HT1080 (cell line): ENCODE measurements around the gene MRGPRX2. TPM values are rescaled to one million over a fixed set of nuclear protein-coding genes. Genes with fewer than 3 reads are reported as not detected.

Source experiments
- DNase-seq: peaks from one replicate; pipeline ENCODE4 v3.0.0-alpha.2; 2015; ENCODE audit warnings: low read depth
- total RNA-seq: library from RNA; depleted of rRNA; stranded (reverse); fragments of >200 nt; shearing (Covaris generic); gene quantifications from 2 replicates; pipeline ENCODE4 v1.2.3, GENCODE V29; 2014

MRGPRX2 gene
- total RNA-seq, 1 experiment from 2014 or later, result not detected

- DNase-seq, result peak; percentile 64
Measured at GRCh38 chr11:19076744-19077589, 16.4 kb upstream of the MRGPRX2 start.

DNA sequence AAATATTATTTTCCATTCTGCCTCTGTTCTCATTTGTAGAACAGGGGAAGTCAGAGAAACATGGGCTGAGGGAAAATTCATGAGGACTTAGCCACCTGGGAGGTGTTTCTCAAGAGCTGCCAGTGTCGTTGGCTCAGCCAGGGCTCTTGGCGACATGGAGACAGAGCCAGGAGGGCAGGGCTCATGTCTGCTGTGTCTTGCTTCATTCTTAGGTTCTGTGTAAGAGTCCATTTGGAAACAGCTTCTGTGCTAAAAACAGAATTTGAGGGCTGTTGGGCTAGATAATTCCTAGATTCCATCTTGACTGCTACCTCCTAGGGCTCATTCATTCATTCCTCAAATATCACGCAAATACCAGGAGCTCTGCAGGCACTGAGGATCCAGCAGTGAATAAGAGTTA is 15.1 kb upstream of the MRGPRX2 start:
- no peak for DNase-seq

GRCh38 chr11:19073454-19074415 is 13.2 kb upstream of the MRGPRX2 start:
- DNase-seq, result no peak

- DNase-seq, result no peak
Measured at GRCh38 chr11:19072464-19072863, 11.9 kb upstream of the MRGPRX2 start.

DNA sequence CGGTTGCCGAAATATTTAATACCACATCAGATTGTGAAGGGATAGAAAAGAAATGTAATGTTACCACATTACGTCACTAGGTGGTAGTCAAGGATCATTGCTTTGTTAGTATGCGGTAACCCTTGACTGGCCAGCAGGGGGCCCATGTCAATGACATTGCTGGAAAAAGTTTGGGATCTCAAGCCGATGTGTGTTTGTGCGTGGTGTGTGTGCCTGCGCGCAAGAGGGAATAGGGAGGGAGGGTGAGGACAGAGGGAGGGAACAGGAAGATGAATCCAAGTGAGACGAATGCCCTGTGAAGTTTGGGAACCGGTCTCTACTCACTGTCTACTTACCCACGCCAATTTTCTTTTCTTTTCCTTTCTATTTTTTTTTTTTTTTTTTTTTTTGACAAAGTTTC is 10.7 kb upstream of the MRGPRX2 start:
- peak; percentile 80 for DNase-seq

GRCh38 chr11:19059833-19060232 is 684 bp downstream of the MRGPRX2 start:
- no peak for DNase-seq

DNA sequence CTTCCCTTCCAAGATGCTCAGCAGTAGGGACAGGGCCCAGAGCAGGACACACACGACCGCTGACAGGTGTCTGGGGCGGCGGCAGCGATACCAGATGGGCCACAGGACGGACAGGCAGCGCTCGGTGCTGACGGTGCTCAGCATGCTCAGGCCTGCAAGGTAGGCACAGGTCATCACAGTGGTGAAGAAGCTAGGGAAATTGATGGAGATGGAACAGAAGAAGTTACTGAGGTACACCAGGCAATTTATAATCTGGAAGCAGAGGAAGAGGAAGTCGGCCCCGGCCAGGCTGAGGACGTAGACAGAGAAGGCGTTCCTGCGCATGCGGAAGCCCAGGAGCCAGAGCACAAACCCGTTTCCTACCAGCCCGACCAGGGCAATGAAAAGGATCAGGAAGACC is 4.6 kb downstream of the MRGPRX2 start:
- no peak for DNase-seq

GRCh38 chr11:19055016-19055415 is 5.5 kb downstream of the MRGPRX2 start:
- peak; percentile 68 for DNase-seq

DNA sequence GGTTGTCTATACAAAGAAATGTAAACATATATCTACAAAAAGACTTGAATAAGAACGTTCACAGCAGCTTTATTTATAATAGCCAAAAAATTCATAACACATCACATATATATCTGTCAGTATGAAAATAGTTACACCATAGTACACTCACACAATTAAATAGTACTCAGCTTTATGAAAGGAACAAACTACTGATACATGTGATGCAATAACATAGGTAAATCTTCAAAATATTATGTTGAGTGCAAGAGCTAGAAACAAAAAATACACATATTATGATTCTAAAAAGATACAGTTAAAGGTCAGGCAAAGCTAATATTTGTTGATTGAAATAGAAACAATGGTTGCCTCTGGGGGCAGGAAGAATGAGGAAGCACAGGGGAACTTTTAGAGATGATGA is 6.6 kb downstream of the MRGPRX2 start:
- no peak for DNase-seq

DNA sequence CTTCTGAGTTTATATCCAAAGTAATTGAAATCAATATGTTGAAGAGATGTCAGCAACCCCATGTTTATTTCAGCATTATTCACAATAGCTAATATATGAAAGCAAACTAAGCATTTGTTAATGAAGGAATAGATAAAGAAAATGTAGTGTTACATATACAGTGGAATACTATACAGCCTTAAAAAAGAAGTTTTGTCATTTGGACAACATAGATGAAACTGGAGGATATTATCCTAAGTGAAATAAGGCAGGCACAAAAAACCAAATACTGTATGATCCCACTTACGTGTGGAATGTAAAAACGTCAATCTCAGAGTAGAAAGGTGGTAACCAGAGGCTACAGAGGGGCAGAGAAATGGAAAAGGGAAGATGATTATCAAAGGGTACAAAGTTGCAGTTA is 10.2 kb downstream of the MRGPRX2 start:
- DNase-seq, result no peak

DNA sequence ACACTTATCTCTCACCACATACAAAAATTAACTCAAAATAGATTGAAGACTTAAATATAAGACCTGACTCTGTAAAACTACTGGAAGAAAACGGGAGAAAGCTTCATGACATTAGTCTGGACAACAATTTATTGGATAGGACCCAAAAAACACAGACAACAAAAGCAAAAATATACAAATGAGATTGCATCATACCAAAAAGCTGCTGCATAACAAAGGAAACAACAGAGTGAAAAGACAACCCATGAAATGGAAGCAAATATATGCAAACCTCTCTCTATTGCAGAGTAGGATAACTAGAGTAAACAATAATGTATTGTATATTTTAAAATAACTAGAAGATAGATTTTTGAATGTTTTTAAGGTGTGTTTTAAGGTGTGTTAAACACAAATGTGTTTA is 11.2 kb downstream of the MRGPRX2 start:
- DNase-seq, result no peak

- DNase-seq, result no peak
Measured at GRCh38 chr11:19040051-19040450, 20.5 kb downstream of the MRGPRX2 start.

GRCh38 chr11:19039409-19039808 is 21.1 kb downstream of the MRGPRX2 start:
- no peak for DNase-seq

DNA sequence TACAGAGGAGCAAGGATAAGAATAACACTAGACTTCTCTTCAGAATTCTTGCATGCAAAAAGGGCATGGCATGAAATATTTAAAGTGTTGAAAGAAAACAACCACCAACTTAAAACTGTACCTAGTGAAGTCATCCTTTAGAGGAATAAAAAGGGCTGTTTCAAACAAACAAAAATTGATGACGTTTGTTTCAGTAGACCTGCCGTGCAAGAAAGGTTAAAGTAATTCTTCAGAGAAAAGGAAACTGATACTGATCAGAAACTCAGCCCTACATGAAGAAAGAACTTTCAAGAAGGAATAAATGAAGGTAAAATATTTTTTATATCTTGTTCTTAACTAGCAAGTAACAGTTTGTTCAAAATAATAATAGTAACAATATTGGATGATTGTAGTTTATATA is 27.5 kb downstream of the MRGPRX2 start:
- DNase-seq, result no peak

GRCh38 chr11:19027829-19028595 is 32.5 kb downstream of the MRGPRX2 start:
- DNase-seq, result peak; percentile 94

DNA sequence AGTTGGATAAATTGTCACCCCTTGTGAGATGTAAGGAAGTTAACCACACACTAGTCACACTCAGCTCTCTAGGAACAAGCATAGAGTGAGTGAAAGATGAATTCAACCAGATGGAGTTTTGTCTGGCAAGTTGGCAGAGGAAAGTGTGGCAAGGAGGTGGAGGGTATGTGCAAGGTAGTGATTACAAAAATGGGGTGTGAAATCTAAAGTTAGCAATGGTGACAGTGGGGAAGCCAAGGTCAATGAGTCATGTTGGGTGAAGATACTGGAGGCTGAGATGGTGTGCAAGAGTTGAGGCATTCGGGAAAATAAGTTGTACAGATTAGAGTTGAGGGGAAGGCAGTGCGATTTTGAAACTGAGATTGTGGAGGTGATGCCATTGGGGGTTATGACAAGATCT is 33.7 kb downstream of the MRGPRX2 start:
- DNase-seq, result no peak

GRCh38 chr11:19025481-19026406 is 34.8 kb downstream of the MRGPRX2 start:
- DNase-seq, result peak; percentile 31

DNA sequence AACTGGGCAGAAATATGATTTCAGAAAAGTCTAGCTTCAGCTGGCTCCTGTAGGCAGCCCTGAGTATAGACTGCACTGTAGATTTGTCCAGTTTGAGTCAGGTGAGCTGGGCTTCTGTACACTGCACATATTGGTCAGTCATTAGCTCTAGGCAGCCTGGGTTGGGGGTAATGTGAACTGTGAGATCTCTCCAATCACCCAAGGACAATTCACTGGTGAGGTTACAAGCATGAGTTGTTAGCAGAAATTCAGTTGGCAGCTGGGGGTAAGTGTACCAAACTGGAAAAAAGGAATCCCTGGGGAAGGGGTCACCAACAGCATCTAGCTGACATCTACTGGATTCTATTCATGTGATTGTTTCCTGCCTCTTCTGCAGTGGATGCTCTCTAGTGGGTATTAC is 39.7 kb downstream of the MRGPRX2 start:
- DNase-seq, result no peak

DNA sequence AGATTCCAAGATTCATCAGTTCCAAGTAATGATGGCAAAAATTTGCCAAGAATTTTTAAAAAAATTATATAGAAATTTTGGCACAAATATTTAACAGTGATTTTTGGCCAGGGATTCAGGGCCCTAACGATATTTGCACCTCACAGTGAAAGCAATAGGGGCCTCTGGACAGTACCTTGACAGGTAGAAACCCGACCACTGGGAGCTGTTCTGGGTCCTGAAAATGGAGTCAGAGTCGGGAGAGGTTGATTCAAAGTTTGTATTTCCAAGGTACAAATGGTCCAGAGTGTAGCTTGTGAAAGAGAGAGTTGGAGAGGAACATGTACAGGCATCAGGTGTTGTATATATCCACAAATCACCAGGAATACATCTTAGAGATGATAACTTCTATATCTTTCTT is 41.6 kb downstream of the MRGPRX2 start:
- DNase-seq, result no peak

- DNase-seq, result no peak
Measured at GRCh38 chr11:19013181-19013857, 47.2 kb downstream of the MRGPRX2 start.
